ENCODE data around the gene VMAC. TPM values are rescaled to one million over a fixed set of nuclear protein-coding genes. Genes with fewer than 3 reads are reported as not detected.

Gene VMAC
- total RNA-seq, 2 donors from 2014 or later: 5.9 TPM

DNA sequence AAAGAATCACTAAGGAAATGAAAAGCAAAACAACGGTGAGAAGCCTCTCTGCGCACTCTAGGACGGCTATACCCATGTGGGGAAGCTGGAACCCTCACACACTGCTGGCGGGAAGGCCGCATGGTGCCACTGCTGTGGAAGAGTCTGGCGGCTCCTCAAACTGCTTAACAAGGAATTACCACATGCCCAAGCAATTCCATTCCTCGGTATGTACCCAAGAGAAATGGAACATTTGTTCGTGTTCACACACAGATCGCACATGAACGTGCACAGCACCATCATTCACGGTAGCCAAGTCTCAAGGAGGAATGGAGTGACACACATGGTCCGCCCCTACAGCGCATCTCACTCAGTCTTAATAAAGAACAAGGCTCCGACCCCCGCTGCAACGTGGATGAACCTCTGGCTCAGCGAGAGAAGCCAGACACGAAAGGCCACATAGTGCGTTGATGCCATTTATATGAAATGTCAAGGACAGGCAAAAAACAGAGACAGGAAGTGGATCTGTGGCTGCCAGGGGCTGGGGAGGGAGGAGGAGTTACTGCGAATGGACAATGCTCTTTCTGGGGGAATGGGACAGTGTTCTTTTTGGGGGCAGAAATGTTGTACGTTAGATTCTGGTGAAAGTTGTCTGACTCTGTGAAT is 17.0 kb downstream of the VMAC start:
- no peak overlapping the region for H3K4me3 Mint-ChIP-seq
- H3K9me3 Mint-ChIP-seq: no peaks in the 10 kb centered on the region
- no peak overlapping the region for H3K27ac Mint-ChIP-seq
- Histone ChIP-seq H3K36me3 (ENCODE audit: control insufficient read depth, insufficient read depth, low read length) (peaks cover 64% of the 10 kb centered on the region), H3K27me3 (ENCODE audit: control insufficient read depth, insufficient read depth, low read length, poor library complexity, severe bottlenecking) (no peaks in the 10 kb centered on the region), H3K9ac (ENCODE audit: extremely low read depth, low read length, poor library complexity, severe bottlenecking) (no peak overlapping the region), H3K27ac (ENCODE audit: low read depth, low read length) (no peak overlapping the region), H3K4me3 (ENCODE audit: low read length) (no peak overlapping the region), H3K9me3 (ENCODE audit: control insufficient read depth, low read length) (no peaks in the 10 kb centered on the region), H3K4me1 (ENCODE audit: control insufficient read depth, insufficient read depth, low read length) (no peaks in the 10 kb centered on the region)
- no peak for DNase-seq
- WGBS, 2 experiments (ENCODE audit: insufficient coverage in 1 of 2, insufficient read length in 1 of 2): 93 to 94% methylated on average over 19 to 20 of the region's 21 CpGs
- H3K27me3 Mint-ChIP-seq (ENCODE audit: insufficient read depth): no peaks in the 10 kb centered on the region
- TF ChIP-seq, protein P1, sequence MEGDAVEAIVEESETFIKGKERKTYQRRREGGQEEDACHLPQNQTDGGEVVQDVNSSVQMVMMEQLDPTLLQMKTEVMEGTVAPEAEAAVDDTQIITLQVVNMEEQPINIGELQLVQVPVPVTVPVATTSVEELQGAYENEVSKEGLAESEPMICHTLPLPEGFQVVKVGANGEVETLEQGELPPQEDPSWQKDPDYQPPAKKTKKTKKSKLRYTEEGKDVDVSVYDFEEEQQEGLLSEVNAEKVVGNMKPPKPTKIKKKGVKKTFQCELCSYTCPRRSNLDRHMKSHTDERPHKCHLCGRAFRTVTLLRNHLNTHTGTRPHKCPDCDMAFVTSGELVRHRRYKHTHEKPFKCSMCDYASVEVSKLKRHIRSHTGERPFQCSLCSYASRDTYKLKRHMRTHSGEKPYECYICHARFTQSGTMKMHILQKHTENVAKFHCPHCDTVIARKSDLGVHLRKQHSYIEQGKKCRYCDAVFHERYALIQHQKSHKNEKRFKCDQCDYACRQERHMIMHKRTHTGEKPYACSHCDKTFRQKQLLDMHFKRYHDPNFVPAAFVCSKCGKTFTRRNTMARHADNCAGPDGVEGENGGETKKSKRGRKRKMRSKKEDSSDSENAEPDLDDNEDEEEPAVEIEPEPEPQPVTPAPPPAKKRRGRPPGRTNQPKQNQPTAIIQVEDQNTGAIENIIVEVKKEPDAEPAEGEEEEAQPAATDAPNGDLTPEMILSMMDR (conservative IDR thresholded peaks at IDR 0.05): no peak
- H3K36me3 Mint-ChIP-seq (ENCODE audit: low read depth): peaks cover 64% of the 10 kb centered on the region
- no peaks in the 10 kb centered on the region for H3K4me1 Mint-ChIP-seq

DNA sequence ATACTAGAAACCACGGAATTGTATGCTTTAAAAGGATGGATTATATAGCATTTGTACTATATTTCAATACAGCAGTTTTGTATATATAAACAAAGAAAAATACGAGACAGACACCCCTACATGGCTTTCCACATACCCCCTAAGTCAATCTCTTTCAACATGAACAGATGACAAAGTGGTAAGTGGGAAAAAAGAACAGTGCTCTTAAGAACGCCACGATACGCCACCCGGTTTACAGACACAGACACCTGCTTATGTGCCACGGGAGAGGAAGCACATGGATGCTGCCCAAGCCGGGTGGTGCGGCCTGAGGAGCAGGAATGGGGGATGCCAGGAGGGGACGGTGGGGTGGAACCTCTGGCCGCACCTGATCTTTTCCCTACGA is 17.5 kb downstream of the VMAC start:
- WGBS, 2 experiments (ENCODE audit: insufficient coverage in 1 of 2, insufficient read length in 1 of 2): 95 to 96% methylated on average over 10 of the region's 12 CpGs
- no peaks in the 10 kb centered on the region for H3K27me3 Mint-ChIP-seq (ENCODE audit: insufficient read depth)
- H3K36me3 Mint-ChIP-seq (ENCODE audit: low read depth): peaks cover 65% of the 10 kb centered on the region
- no peaks in the 10 kb centered on the region for H3K4me1 ChIP-seq (ENCODE audit: control insufficient read depth, insufficient read depth, low read length)
- no peak overlapping the region for H3K4me3 Mint-ChIP-seq
- DNase-seq: no peak
- H3K9me3 ChIP-seq (ENCODE audit: control insufficient read depth, low read length): no peaks in the 10 kb centered on the region
- H3K9ac ChIP-seq (ENCODE audit: extremely low read depth, low read length, poor library complexity, severe bottlenecking): no peak overlapping the region
- no peaks in the 10 kb centered on the region for H3K27me3 ChIP-seq (ENCODE audit: control insufficient read depth, insufficient read depth, low read length, poor library complexity, severe bottlenecking)
- no peaks in the 10 kb centered on the region for H3K4me1 Mint-ChIP-seq
- H3K27ac ChIP-seq (ENCODE audit: low read depth, low read length): no peak overlapping the region
- no peak overlapping the region for H3K27ac Mint-ChIP-seq
- no peaks in the 10 kb centered on the region for H3K9me3 Mint-ChIP-seq
- H3K4me3 ChIP-seq (ENCODE audit: low read length): no peak overlapping the region
- TF ChIP-seq, protein P1 (conservative IDR thresholded peaks at IDR 0.05): no peak
- peaks cover 69% of the 10 kb centered on the region for H3K36me3 ChIP-seq (ENCODE audit: control insufficient read depth, insufficient read depth, low read length)

DNA sequence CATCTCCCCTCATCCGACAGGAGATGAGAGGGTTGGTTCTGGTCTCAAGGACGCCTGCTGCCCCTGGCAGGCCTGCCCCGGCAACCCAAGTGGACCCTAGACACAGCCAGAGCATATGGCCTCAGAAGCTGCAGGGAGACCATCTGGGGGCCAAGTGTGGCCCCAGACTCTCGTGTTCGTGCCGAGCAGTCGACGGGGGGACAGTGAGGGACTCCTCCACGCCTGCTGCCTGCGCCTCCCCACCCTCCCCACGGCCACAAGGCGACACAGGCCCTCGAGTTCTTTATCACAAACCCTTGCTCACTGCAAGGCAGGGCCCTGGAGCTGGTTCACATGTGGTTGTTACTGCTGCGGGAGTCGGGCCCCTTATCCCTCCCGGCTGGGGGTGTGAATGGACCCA is 18.7 kb downstream of the VMAC start:
- Histone ChIP-seq H3K9ac (ENCODE audit: extremely low read depth, low read length, poor library complexity, severe bottlenecking) (no peak overlapping the region), H3K27ac (ENCODE audit: low read depth, low read length) (no peak overlapping the region), H3K4me1 (ENCODE audit: control insufficient read depth, insufficient read depth, low read length) (no peaks in the 10 kb centered on the region), H3K4me3 (ENCODE audit: low read length) (no peak overlapping the region), H3K9me3 (ENCODE audit: control insufficient read depth, low read length) (no peaks in the 10 kb centered on the region), H3K36me3 (ENCODE audit: control insufficient read depth, insufficient read depth, low read length) (peaks cover 77% of the 10 kb centered on the region), H3K27me3 (ENCODE audit: control insufficient read depth, insufficient read depth, low read length, poor library complexity, severe bottlenecking) (no peaks in the 10 kb centered on the region)
- Mint-ChIP-seq H3K27me3 (ENCODE audit: insufficient read depth) (no peaks in the 10 kb centered on the region), H3K36me3 (ENCODE audit: low read depth) (peaks cover 76% of the 10 kb centered on the region), H3K9me3 (no peaks in the 10 kb centered on the region), H3K4me1 (no peaks in the 10 kb centered on the region), H3K27ac (no peak overlapping the region), H3K4me3 (no peak overlapping the region)
- 90 to 94% methylated on average over 5 to 16 of the region's 16 CpGs for whole genome bisulfite sequencing, 2 experiments (ENCODE audit: insufficient coverage in 1 of 2, insufficient read length in 1 of 2)
- TF ChIP-seq, protein P1 (conservative IDR thresholded peaks at IDR 0.05): no peak
- no peak for DNase-seq
